ENCODE data around the gene MRPS24.
"Not testable (repeated sequence)": the region's sequence is repeated elsewhere in the genome, so short reads cannot be mapped to it uniquely, and the experiment has no call there.

MRPS24 gene

GRCh38 chr7:43830917-43831316 is 38.4 kb downstream of the MRPS24 start:
- not testable (repeated sequence) for DNase-seq

- DNase-seq: no peak
Measured at GRCh38 chr7:43825391-43825808, 43.9 kb downstream of the MRPS24 start.

GRCh38 chr7:43824963-43825362 is 44.4 kb downstream of the MRPS24 start:
- no peak for DNase-seq

GRCh38 chr7:43824513-43824912 is 44.8 kb downstream of the MRPS24 start:
- DNase-seq: not testable (repeated sequence)

GRCh38 chr7:43823941-43824340 is 45.4 kb downstream of the MRPS24 start:
- no peak for DNase-seq

- DNase-seq: not testable (repeated sequence)
Measured at GRCh38 chr7:43823425-43823824, 45.9 kb downstream of the MRPS24 start.
